HEK293T (cell line): Measurements from ENCODE around the gene BCL2.

Experiments used
- ELF4 ChIP-seq: fragments of 450-650 bp; IDR thresholded peaks from 2 replicates; pipeline ENCODE4 v1.6.1; 2017; ENCODE audit warnings: antibody characterized with exemption
- FOXK2 ChIP-seq: fragments of 450-650 bp; IDR thresholded peaks from 2 replicates; pipeline ENCODE4 v1.6.1; 2016; ENCODE audit warnings: mild to moderate bottlenecking
- HDGF ChIP-seq: fragments of 450-650 bp; IDR thresholded peaks from 2 replicates; pipeline ENCODE4 v1.6.1; 2017; ENCODE audit warnings: antibody characterized with exemption, borderline replicate concordance
- LEF1 ChIP-seq: fragments of 450-650 bp; IDR thresholded peaks from 2 replicates; pipeline ENCODE4 v1.6.1; 2017; ENCODE audit warnings: mild to moderate bottlenecking, borderline replicate concordance
- ZNF384 ChIP-seq: fragments of 450-650 bp; IDR thresholded peaks from 2 replicates; pipeline ENCODE4 v1.6.1; 2016

DNA sequence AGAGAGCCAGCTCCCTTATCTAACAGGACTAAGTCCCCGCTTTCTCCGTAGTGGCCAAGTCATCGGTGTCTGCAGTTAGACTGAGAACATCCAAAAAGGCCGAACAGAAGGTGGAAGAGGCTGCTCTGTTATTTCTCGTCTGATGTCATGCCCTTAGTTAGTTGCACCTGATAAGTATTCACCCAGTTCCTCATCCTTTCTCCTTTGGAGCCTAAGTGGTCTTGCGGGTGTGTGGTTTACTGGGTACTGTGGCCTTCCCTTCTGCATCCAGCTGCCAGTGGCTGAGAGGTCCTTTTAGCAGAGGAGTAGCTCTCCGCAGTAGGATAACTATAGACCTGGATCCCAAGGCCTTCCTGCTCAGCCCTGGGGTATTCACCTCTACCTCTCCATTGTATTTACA, 211.6 kb downstream of the BCL2 start:
- TF ChIP-seq ELF4 (no peak), HDGF (no peak), LEF1 (no peak), FOXK2 (no peak), ZNF384 (no peak)
